Hematopoietic multipotent progenitor cell (in vitro differentiated cells): ENCODE measurements around the gene OCRL. TPM values are rescaled to one million over a fixed set of nuclear protein-coding genes. Genes with fewer than 3 reads are reported as not detected.

Experiments used
- DNase-seq, 3 donors: peaks; one replicate each; pipeline ENCODE4 v3.0.0-alpha.2; 2011 to 2015; ENCODE audit warnings: low read depth in 2 of 3, low spot score in 2 of 3
- total RNA-seq: library from RNA; depleted of rRNA; stranded (reverse); fragments of >200 nt; gene quantifications from one replicate; pipeline ENCODE4 v1.2.3, GENCODE V29; 2012

Gene OCRL
- 7.5 TPM for total RNA-seq

DNA sequence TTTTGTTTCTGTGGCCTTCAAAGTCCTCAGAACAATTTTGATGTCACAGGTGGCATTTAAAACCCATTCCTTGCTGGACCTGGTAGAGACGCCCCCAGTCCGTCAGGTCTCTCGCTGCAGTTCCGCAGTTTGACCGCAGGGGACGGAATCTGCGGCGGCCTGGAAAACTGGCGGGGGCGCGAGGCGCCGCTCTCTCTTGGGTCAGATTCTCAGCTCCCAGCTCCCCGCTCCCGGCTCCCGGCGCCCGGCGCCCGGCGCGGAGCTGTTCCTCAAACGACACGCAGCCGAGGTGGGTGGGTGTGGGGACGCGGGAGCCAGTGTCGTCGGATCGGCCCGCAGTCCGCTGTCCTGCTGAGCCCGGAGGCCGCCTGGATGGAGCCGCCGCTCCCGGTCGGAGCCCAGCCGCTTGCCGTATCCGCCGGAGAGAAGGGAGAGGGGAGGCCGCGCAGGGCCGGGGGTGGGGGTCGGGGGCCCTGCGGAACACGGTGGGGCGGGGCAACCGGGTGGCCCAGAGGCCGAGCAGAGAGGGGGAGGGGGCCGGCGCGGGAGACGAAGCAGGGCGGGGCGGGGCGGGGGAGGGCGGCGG lies at the start of gene OCRL:
Gene OCRL, plus strand, starts transcription at position 192 of the 586 bp plus-strand sequence. Its CDS starts 181 bp downstream, at position 373.
- DNase-seq: peak; percentile 13 to 67 (median 56)

GRCh38 chrX:129490330-129490729 lies 49.7 kb upstream of the OCRL start:
- DNase-seq: no peak

- no peak for DNase-seq
These were observed 46.4 kb upstream of the OCRL start for GRCh38 chrX:129493643-129494042.

DNA sequence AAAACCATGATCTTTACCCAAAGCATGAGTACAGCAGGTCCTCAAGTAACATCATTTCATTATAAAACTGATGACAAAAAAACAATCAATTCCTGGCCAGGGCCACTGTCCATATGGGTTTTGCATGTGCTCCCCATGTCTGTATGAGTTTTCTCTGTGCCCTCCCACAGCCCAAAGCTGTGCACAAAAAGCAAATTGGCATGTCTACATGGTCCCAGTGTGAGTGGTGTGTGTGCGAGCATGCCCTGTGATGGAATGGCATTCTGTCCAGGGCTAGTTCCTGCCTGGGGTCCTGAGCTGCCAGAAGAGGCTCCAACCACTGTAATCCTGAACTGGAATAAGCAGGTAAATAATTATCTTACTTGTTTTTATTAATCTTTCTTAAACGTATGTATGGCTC lies 45.2 kb upstream of the OCRL start:
- no peak for DNase-seq

DNA sequence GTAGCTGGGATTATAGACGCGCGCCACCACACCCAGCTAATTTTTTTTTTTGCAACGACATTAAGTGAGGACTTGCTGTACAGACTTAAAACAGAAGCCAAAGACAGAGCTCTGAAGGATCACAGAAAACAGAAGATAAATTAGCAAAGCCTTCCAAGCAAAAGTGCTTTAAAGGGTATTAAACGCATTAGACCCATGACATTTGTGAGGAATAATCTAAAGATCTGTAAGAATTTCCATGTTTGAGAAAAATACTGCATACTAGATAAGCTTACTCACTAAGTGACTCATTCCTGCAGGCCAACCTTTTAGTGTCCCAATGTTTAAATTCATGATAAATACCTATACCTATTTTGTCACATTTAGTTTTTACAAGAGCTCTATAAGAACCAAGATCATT lies 44.2 kb upstream of the OCRL start:
- DNase-seq: no peak

GRCh38 chrX:129496625-129497024 lies 43.4 kb upstream of the OCRL start:
- no peak for DNase-seq

- DNase-seq: no peak
These were observed 42.8 kb upstream of the OCRL start for GRCh38 chrX:129497146-129497843.

DNA sequence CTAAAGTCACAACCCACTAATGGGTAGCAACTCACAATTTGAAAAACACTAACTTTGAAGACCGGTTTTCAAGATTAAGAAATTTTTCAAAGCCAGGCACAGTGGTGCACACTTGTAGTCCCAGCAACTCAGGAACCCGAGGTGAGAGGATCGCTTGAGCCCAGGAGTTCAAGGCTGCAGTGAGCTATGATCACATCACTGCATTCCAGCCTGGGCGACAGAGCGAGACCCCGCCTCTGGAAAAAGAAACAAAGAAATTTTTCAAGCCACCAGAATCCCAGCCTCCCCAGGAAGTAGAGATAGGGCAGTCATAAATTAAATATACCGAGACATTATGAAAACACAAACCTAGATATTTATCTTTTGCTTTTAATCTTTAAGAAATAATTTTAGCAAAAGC lies 29.7 kb upstream of the OCRL start:
- DNase-seq: no peak

GRCh38 chrX:129511689-129512088 lies 28.4 kb upstream of the OCRL start:
- no peak for DNase-seq

GRCh38 chrX:129512409-129512808 lies 27.6 kb upstream of the OCRL start:
- no peak for DNase-seq

- no peak for DNase-seq
These were observed 23.7 kb upstream of the OCRL start for GRCh38 chrX:129516402-129516801.

DNA sequence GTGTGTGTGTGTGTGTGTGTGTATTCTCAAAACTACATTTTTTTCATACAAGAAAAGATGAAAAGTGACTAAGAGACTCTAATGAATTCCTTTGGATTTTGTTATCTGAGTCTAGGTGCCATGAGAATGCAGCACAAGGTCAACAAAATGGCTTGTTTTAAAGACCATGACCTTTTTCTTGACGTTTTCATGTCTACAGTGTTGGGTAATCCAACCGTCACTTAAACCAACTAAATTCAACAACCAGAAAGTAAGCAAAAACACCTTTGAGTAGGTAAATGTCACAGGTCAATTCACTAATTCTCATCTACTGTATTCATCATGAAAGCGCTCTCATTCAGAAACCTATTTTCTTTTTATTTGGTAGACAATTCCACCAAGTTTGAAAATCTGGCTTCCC lies 19.9 kb upstream of the OCRL start:
- DNase-seq: no peak

GRCh38 chrX:129522184-129523078 lies 17.6 kb upstream of the OCRL start:
- no peak for DNase-seq

DNA sequence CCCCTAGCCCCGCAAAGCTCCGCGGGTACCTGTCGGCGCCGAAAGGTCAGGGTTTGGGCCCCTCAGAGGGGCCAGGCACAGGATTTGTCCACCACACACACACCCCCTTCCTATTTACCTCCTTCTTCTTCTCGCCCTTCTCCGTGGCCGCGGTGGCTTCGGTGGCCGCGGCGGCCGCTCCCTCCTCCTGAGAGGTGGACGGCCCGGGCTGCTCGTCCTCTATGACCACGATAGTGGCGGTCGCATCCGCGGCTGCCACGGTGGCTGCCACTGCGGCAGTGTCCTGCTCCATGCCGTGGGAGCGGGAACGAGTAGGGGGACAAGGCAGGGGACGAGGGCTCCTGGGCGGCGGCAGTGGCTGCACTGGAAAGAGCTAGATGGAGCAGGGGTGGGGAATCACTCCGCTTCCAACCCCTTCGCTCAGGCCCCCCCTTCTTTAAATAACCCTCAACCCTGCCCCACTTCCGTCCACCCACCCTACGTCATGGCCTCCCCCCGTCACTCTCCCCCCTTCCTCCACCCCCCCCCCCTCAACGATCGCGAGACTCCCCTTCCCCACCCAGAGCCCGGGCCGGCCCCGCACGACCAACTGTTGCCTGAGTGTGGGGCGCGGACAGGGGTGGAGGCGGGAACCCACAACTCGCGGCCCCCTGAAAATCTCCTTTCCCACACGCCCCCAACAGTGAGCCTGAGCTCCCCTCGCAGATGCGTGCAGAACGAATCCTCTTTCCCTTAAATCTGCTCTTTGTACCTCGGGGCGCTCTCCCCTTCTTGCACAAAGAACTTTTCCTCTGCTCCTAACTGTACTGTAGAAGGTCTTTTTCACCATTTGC lies 16.8 kb upstream of the OCRL start, which contains the start of gene SMARCA1:
Gene SMARCA1, minus strand, starts transcription at position 412 of the 833 bp plus-strand sequence. Its CDS starts 120 bp downstream, at position 292.
- DNase-seq: peak in 2 of 3 donors; percentile 23 to 47

DNA sequence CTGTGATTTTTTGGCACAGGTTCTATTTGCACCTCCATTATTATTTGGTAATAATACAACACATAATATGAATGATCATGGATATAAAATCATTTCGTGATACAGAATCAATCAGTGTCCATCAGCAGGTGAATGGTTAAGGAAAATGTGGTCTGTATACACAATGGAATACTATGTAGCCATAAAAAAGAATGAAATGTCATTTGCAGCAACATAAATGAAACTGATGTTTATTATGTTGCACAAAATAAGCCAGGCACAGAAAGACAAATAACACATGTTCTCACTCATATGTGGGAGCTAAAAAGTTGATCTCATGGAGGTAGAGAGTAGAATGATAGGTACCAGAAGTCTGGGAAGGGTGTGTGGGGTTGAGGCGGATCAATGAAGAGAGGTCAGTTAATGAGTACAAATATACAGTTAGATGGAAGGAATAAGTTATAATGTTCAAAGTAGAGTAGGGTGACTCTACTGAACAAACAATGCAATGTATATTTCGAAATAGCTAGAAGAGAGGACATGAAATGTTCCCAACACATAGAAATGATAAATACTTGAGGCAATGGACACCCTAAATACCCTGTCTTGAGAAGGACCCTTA lies 15.7 kb upstream of the OCRL start:
- DNase-seq: no peak

DNA sequence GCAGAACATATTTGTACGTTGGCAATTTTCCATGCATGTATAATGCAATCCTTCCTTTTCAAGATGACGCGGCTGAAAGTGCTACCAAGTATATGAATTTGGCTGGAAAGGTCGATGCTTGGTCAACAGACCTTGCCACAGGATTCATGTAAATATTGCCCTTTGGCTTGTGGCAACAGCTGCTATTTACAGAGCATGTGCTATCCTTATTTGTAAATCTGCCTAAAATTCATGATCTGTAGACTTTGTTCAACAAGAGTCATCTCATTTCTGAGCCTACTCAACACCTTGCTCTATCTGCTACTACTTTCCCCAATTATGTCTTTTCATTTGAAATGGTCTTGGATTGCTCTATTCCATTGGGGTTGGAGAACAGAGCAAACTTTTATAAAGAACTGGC lies 14.9 kb upstream of the OCRL start:
- no peak for DNase-seq

DNA sequence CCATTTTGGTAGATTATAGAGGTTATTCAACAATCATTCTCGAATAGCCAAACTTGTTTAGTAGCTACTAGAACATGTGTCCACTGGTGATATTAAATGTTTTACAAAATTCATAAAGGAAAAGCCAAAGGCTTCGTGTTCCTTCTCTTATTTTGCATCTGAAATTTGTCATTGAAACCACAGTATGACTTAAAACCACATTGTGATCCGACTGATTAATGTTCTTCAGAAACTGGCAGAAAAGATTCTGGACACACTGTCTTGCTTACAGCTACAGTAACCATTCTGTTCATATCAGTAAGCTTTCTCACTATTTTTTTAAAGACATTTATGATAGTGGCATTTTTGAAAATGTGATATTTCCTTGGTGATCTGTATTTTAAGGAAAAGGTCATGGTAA lies 14.2 kb upstream of the OCRL start:
- peak in 2 of 3 donors; percentile 12 to 56 for DNase-seq

DNA sequence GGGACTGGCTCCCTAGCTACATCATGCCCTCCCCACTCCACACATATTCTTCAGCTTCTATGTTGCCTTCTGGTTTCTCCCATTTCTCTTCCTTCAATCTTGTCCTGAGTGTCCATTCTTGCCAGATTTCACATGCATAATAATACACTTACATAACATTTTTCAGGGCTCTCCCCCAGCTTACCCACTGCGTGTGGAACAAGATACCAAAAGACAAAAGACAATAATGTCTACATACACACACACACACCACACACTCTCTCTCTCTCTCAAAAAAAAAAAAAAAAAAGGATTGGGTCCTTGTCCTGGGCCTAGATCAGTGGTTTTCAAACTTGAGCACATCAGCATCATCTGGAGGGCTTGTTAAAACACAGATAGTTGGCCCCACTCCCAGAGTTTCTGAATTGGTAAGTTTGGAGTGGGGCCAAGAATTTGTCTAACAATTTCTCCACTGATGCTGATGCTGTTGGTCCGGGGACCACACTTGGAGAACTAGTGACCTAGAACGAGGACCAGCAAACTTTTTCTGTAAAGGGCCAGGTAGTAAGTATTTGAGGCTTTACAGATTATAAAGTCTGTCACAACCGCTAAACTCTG lies 10.3 kb upstream of the OCRL start:
- DNase-seq: no peak

DNA sequence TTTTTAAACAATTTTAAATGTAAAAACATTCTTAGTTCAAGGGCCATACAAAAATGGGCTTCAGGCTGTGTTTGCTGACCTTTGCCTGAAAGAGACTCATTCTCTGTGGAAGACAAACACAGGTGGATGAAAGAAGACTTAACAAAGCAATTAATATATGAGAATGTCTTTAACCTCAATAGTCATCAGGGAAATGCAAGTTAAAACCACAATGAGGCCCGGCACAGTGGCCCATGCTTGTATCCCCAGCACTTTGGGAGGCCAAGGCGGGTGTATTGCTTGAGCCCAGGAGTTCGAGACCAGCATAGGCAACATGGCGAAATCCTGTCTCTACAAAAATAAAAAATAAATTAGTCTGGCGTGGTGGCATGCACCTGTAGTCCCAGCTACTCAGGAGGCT lies 9.6 kb upstream of the OCRL start:
- DNase-seq: no peak

DNA sequence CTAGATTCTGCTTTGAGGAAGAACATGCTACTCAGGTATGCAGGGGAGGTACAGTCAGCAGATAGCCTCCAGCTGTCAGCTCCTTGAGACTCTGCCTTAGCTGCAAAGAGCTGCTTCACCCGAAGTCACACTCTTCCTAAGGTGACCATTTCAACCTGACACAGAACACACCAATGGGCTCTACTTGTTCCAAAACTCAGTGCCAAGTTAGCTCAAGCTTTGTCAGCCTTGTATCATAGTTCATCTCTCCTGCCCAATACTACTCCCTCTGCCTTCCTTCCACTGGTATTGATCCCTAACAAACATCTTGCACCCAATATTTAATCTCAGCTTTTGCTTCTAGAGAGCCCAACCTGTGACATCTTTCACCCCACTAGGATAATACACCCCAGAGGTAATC lies 8.9 kb upstream of the OCRL start:
- DNase-seq: no peak
